HUES64 (cell line): Measurements from ENCODE around the gene SCAMP4. TPM values are rescaled to one million over a fixed set of nuclear protein-coding genes. Genes with fewer than 3 reads are reported as not detected.
A peak's percentile ranks its signal among the peaks of the same experiment; 100 is the strongest.

Experiments used
- H3K27ac ChIP-seq: 2 replicates; pipeline ENCODE4 v1.7.0; 2013; ENCODE audit warnings: low read depth, low read length, inconsistent platforms
- H3K27me3 ChIP-seq: 2 replicates; pipeline ENCODE4 v1.6.1; 2013; ENCODE audit warnings: mild to moderate bottlenecking, low read length; ENCODE audit not compliant: insufficient read depth
- H3K36me3 ChIP-seq: 2 replicates; pipeline ENCODE4 v1.6.1; 2013; ENCODE audit warnings: mild to moderate bottlenecking, low read length; ENCODE audit not compliant: insufficient read depth
- H3K4me1 ChIP-seq: 2 replicates; pipeline ENCODE4 v1.6.1; 2013; ENCODE audit warnings: mild to moderate bottlenecking, low read length, moderate library complexity; ENCODE audit not compliant: insufficient read depth
- H3K4me3 ChIP-seq: 2 replicates; pipeline ENCODE4 v1.5.1; 2013; ENCODE audit warnings: mild to moderate bottlenecking, low read length, moderate library complexity
- H3K9ac ChIP-seq: 2 replicates; pipeline ENCODE4 v1.6.1; 2013; ENCODE audit warnings: mild to moderate bottlenecking, low read depth, low read length
- H3K9me3 ChIP-seq: 2 replicates; pipeline ENCODE4 v1.6.1; 2013; ENCODE audit warnings: low read depth, low read length; ENCODE audit not compliant: insufficient read depth
- WGBS: fragments of 150-250, 120-280 bp; methylation state at CpG from one replicate; pipeline ENCODE4 v1.1.7; 2013; ENCODE audit warnings: missing lambda C conversion rate; 5-methylcytosine and 5-hydroxymethylcytosine counted together
- polyA plus RNA-seq, 2 experiments: library from polyadenylated mRNA; stranded (reverse); fragments of 50-300 nt; gene quantifications; one replicate each; pipeline ENCODE4 v1.2.3, GENCODE V29; 2013

SCAMP4 gene
- 31.7 TPM for polyA plus RNA-seq (2013, experiment 1 of 2)
- polyA plus RNA-seq (2013, experiment 2 of 2): 32.5 TPM

- Histone ChIP-seq H3K4me1 (peaks cover 12% of the 10 kb centered on the region), H3K27me3 (no peaks in the 10 kb centered on the region), H3K4me3 (peak within 1 kb of the TSS; percentile 66), H3K9me3 (no peaks in the 10 kb centered on the region), H3K27ac (peak within 1 kb of the TSS; percentile 91), H3K9ac (peak within 1 kb of the TSS; percentile 89), H3K36me3 (peaks cover 8% of the 10 kb centered on the region)
- WGBS: 1% methylated on average over 92 of the region's 92 CpGs
Measured at GRCh38 chr19:1905110-1905862, at the start of gene SCAMP4, which contains the start of gene ADAT3. SCAMP4 (plus strand) TSS chr19:1905399; CDS start chr19:1915020, 9,621 bp downstream. ADAT3 (plus strand) TSS chr19:1905399; CDS start chr19:1912048, 6,649 bp downstream.

- Histone ChIP-seq H3K27ac (peak overlapping the region; percentile 57), H3K4me3 (no peak overlapping the region), H3K9ac (no peak overlapping the region)
Measured at GRCh38 chr19:1855828-1856255, 49.4 kb upstream of the SCAMP4 start.

GRCh38 chr19:1856345-1856697 is 48.9 kb upstream of the SCAMP4 start:
- peaks cover 13% of the 10 kb centered on the region for H3K27me3 ChIP-seq
- WGBS: 74% methylated on average over 5 of the region's 6 CpGs
- H3K9me3 ChIP-seq: no peaks in the 10 kb centered on the region
- H3K9ac ChIP-seq: no peak overlapping the region
- H3K36me3 ChIP-seq: no peaks in the 10 kb centered on the region
- H3K4me1 ChIP-seq: peaks cover 45% of the 10 kb centered on the region
- peak overlapping the region; percentile 47 for H3K4me3 ChIP-seq
- no peak overlapping the region; the same call in 1 of the 2 replicates for H3K27ac ChIP-seq

More at GRCh38 chr19:1855828-1856255, 49.4 kb upstream of the SCAMP4 start:
- Histone ChIP-seq H3K4me1 (peaks cover 40% of the 10 kb centered on the region), H3K36me3 (no peaks in the 10 kb centered on the region), H3K9me3 (no peaks in the 10 kb centered on the region), H3K27me3 (peaks cover 8% of the 10 kb centered on the region)
- 57% methylated on average over 13 of the region's 13 CpGs for WGBS

- Histone ChIP-seq H3K9me3 (no peaks in the 10 kb centered on the region), H3K27ac (peak overlapping the region; percentile 49; the same call in 1 of the 2 replicates), H3K27me3 (peaks cover 19% of the 10 kb centered on the region), H3K36me3 (no peaks in the 10 kb centered on the region), H3K9ac (peak overlapping the region; percentile 45), H3K4me1 (peaks cover 49% of the 10 kb centered on the region), H3K4me3 (peak overlapping the region; percentile 47)
- 13% methylated on average over 71 of the region's 73 CpGs for WGBS
Measured at GRCh38 chr19:1856698-1857603, 48.2 kb upstream of the SCAMP4 start.

- H3K36me3 ChIP-seq: no peaks in the 10 kb centered on the region
- H3K4me1 ChIP-seq: peaks cover 49% of the 10 kb centered on the region
- WGBS: 52% methylated on average over 16 of the region's 16 CpGs
- H3K9ac ChIP-seq: no peak overlapping the region; the same call in 1 of the 2 replicates
- peaks cover 26% of the 10 kb centered on the region for H3K27me3 ChIP-seq
- no peak overlapping the region; the same call in 1 of the 2 replicates for H3K27ac ChIP-seq
- peak overlapping the region; percentile 47 for H3K4me3 ChIP-seq
- no peaks in the 10 kb centered on the region for H3K9me3 ChIP-seq
Measured at GRCh38 chr19:1857648-1858326, 47.4 kb upstream of the SCAMP4 start.

- H3K9me3 ChIP-seq: no peaks in the 10 kb centered on the region
- no peak overlapping the region; the same call in 1 of the 2 replicates for H3K9ac ChIP-seq
- no peaks in the 10 kb centered on the region for H3K36me3 ChIP-seq
- peaks cover 26% of the 10 kb centered on the region for H3K27me3 ChIP-seq
- peaks cover 49% of the 10 kb centered on the region for H3K4me1 ChIP-seq
- no peak overlapping the region for H3K27ac ChIP-seq
- no peak overlapping the region for H3K4me3 ChIP-seq
- WGBS: 82% methylated on average over 10 of the region's 10 CpGs
Measured at GRCh38 chr19:1858412-1859081, 46.7 kb upstream of the SCAMP4 start.

- WGBS: 12% methylated on average over 16 of the region's 18 CpGs
- Histone ChIP-seq H3K36me3 (no peaks in the 10 kb centered on the region), H3K4me3 (peak overlapping the region; percentile 78), H3K27ac (peak overlapping the region; percentile 46; the same call in 1 of the 2 replicates), H3K4me1 (peaks cover 49% of the 10 kb centered on the region), H3K9ac (no peak overlapping the region), H3K9me3 (no peaks in the 10 kb centered on the region), H3K27me3 (peaks cover 26% of the 10 kb centered on the region)
Measured at GRCh38 chr19:1859331-1859781, 45.8 kb upstream of the SCAMP4 start.

GRCh38 chr19:1860042-1860775 is 45.0 kb upstream of the SCAMP4 start:
- no peak overlapping the region; the same call in 1 of the 2 replicates for H3K27ac ChIP-seq
- WGBS: 11% methylated on average over 28 of the region's 32 CpGs
- peaks cover 26% of the 10 kb centered on the region for H3K27me3 ChIP-seq
- H3K4me3 ChIP-seq: peak overlapping the region; percentile 78
- H3K4me1 ChIP-seq: peaks cover 45% of the 10 kb centered on the region
- peak overlapping the region; percentile 44; the same call in 1 of the 2 replicates for H3K9ac ChIP-seq
- no peaks in the 10 kb centered on the region for H3K9me3 ChIP-seq
- H3K36me3 ChIP-seq: no peaks in the 10 kb centered on the region

- Histone ChIP-seq H3K9ac (peak overlapping the region; percentile 57; the same call in 1 of the 2 replicates), H3K27ac (no peak overlapping the region; the same call in 1 of the 2 replicates), H3K4me1 (peaks cover 39% of the 10 kb centered on the region), H3K9me3 (no peaks in the 10 kb centered on the region), H3K36me3 (no peaks in the 10 kb centered on the region), H3K4me3 (peak overlapping the region; percentile 78), H3K27me3 (peaks cover 26% of the 10 kb centered on the region)
- 11% methylated on average over 28 of the region's 28 CpGs for WGBS
Measured at GRCh38 chr19:1860821-1861598, 44.2 kb upstream of the SCAMP4 start.
